ENCODE measurements around the gene NIF3L1.

- TF ChIP-seq POLR2AphosphoS5 (IDR thresholded peaks at IDR 0.05) (peak in 1 of 3 donors; percentile 57), CTCF (IDR thresholded peaks at IDR 0.05 in 8 of 11, conservative IDR thresholded peaks at IDR 0.05 in 3 of 11) (peak; percentile 73 to 93 (median 83)), POLR2A (IDR thresholded peaks at IDR 0.05) (no peak)
These were observed 12.4 kb downstream of the NIF3L1 start for GRCh38 chr2:200901459-200902072.
